NB4 (cell line): ENCODE results near the gene OR10H1.
"Not testable (repeated sequence)": the region's sequence is repeated elsewhere in the genome, so short reads cannot be mapped to it uniquely, and the experiment has no call there.

Source experiments
- DNase-seq: peaks from one replicate; pipeline ENCODE4 v3.0.0; 2010; ENCODE audit warnings: low read depth
- H3K4me3 ChIP-seq: one replicate; pipeline ENCODE4 v1.5.1; 2011; ENCODE audit warnings: mild to moderate bottlenecking, low read depth, low read length, moderate library complexity
- CTCF ChIP-seq: IDR thresholded peaks from one replicate; pipeline ENCODE4 v1.5.1; 2012; ENCODE audit warnings: low read depth, low read length
- MAX ChIP-seq: IDR thresholded peaks from 2 replicates; pipeline ENCODE4 v1.6.1; 2011; ENCODE audit warnings: low read depth, low read length
- MYC ChIP-seq: IDR thresholded peaks from 2 replicates; pipeline ENCODE4 v1.6.1; 2011; ENCODE audit warnings: low read depth, low read length
- POLR2A ChIP-seq: IDR thresholded peaks from 2 replicates; pipeline ENCODE4 v1.6.1; 2011; ENCODE audit warnings: mild to moderate bottlenecking; ENCODE audit not compliant: insufficient read length; ENCODE audit errors: extremely low read depth

The OR10H1 gene

DNA sequence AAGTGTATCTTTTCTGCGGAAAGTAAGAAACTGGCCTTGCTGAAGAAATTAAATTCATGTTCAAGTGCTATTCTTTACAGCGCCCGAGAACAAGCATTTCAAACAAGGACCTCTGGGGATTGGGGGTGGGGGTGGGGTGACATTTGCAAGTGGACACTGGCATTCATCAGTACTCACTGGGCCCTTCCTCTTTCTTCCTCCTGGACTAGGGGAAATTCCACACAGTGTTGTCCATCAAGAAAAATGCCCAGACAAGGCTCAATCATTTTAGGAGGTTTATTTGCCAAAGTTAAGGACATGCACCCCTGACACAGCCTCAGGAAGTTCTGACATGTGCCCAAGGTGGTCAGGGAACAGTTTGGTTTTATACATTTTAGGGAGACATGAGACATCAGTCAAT lies 22.9 kb upstream of the OR10H1 start:
- TF ChIP-seq POLR2A (no peak), MYC (no peak), MAX (no peak), CTCF (no peak)
- H3K4me3 ChIP-seq, result peak overlapping the region; percentile 75
- peak; percentile 22 for DNase-seq

- peak overlapping the region; percentile 75 for H3K4me3 ChIP-seq
- no peak for TF ChIP-seq MAX
- no peak for TF ChIP-seq CTCF
- peak; percentile 8 for TF ChIP-seq POLR2A
- no peak for DNase-seq
Observed at GRCh38 chr19:15837221-15837731, 21.8 kb upstream of the OR10H1 start.

GRCh38 chr19:15836330-15837220 lies 21.1 kb upstream of the OR10H1 start:
- TF ChIP-seq MAX (peak; percentile 9; the same call in 1 of the 2 replicates), MYC (no peak; the same call in 1 of the 2 replicates), POLR2A (peak; percentile 82)
- peak overlapping the region; percentile 75 for H3K4me3 ChIP-seq
- peak; percentile 98 for DNase-seq

GRCh38 chr19:15835565-15836329 lies 20.3 kb upstream of the OR10H1 start:
- DNase-seq, result peak; percentile 38
- peak overlapping the region; percentile 75 for H3K4me3 ChIP-seq

DNA sequence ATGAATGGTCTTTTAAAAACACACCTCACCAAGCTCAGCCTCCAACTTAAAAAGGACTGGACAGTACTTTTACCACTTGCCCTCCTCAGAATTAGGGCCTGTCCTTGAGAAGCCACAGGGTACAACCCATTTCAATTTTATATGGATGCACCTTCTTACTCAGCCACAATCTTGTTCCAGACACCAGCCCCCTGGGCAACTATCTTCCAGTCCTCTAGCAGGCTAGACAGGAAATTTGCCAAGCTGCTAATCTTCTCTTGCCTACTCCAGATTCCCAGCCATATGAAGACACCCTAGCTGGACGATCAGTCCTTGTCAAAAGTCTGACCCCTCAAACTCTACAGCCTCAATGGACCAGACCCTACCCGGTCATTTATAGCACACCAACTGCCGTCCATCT lies 18.8 kb upstream of the OR10H1 start:
- H3K4me3 ChIP-seq, DNase-seq: not testable (repeated sequence)

DNA sequence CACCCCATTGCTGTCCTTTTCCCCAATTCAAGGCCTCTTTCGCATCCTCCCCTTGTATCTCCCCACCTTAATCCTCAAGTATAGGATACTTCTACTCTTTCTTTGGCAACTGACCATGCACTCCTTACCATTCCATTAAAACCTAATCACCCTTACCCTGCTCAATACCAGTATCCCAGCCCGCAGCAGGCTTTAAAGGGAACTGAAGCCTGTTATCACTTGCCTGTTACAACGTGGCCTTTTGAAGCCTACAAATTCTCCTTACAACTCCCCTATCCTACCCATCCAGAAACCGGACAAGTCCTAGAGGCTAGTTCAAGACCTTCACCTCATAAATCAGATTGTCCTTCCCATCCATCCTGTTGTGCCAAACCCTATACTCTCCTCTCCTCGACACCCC lies 16.2 kb upstream of the OR10H1 start:
- DNase-seq, result no peak
- H3K4me3 ChIP-seq, result no peak overlapping the region
- TF ChIP-seq CTCF, result no peak
- no peak for TF ChIP-seq MYC
- TF ChIP-seq POLR2A, result no peak
- TF ChIP-seq MAX, result no peak

DNA sequence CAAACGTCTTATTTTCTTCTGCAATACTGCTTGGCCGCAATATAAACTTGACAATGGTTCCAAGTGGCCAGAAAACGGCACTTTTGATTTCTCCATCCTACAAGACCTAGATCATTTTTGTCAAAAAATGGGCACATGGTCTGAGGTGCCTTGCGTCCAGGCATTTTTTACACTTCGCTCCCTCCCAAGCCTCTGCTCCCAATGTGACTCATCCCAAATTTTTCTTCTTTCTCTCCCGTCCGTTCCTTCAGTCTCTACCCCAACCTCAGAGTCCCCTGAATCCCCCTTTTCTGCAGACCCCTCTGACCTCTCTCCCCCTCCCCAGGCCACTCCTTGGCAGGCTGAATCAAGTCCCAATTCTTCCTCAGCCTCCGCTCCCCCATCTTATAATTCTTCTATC lies 14.3 kb upstream of the OR10H1 start:
- no peak for TF ChIP-seq MYC
- no peak for TF ChIP-seq CTCF
- TF ChIP-seq MAX, result no peak
- TF ChIP-seq POLR2A, result no peak
- no peak for DNase-seq
- H3K4me3 ChIP-seq, result no peak overlapping the region
